Panc1 (cell line): ENCODE data around the gene TSNAXIP1. TPM values are rescaled to one million over a fixed set of nuclear protein-coding genes. Genes with fewer than 3 reads are reported as not detected.
A peak's percentile ranks its signal among the peaks of the same experiment; 100 is the strongest.

ENCODE experiments used
- ATAC-seq: fragments of 200-7000 bp; cut with Tn5 transposase; 2 replicates; pipeline ENCODE4 v1.9.1; 2020; ENCODE audit warnings: mild to moderate bottlenecking, moderate library complexity
- Bru-seq: library from RNA; stranded (reverse); fragments of 400-500 nt; gene quantifications from one replicate; lab custom pipeline; 2021; lab: Mats Ljungman, UMichigan
- BruChase-seq, 2 experiments: library from RNA; stranded (reverse); fragments of 400-500 nt; gene quantifications; one replicate each; lab custom pipeline; 2021; lab: Mats Ljungman, UMichigan
- BruUV-seq: library from RNA; stranded (reverse); fragments of 400-500 nt; replicated peaks from 2 replicates; lab custom pipeline; 2021; lab: Mats Ljungman, UMichigan
- CTCF ChIA-PET: fragments of 300-600 bp; sonication (Branson Sonifier 250); formaldehyde crosslinking; loops from one replicate; lab custom pipeline; 2022; ENCODE audit warnings: antibody characterized with exemption; lab: Charles Lee
- POLR2A ChIA-PET: fragments of 300-600 bp; sonication (Branson Sonifier 250); formaldehyde crosslinking; loops from one replicate; lab custom pipeline; 2022; ENCODE audit warnings: antibody characterized with exemption; lab: Charles Lee
- DNase-seq: peaks from one replicate; pipeline ENCODE4 v3.0.0-alpha.2; 2010; ENCODE audit warnings: low read depth, low spot score
- H3K27ac ChIP-seq: 2 replicates; pipeline ENCODE4 v1.5.1; 2011; ENCODE audit warnings: mild to moderate bottlenecking, low read length, inconsistent platforms
- H3K27me3 ChIP-seq: fragments of 200-500 bp; sonication (Bioruptor generic); 2 replicates; pipeline ENCODE4 v1.6.0; 2014; ENCODE audit warnings: low read length, inconsistent platforms; ENCODE audit not compliant: control insufficient read depth, insufficient read depth
- H3K36me3 ChIP-seq: fragments of 200-500 bp; sonication (Bioruptor generic); 2 replicates; pipeline ENCODE4 v1.5.1; 2014; ENCODE audit warnings: inconsistent platforms, mild to moderate bottlenecking, low read length, moderate library complexity; ENCODE audit not compliant: control insufficient read depth, insufficient read depth
- H3K4me1 ChIP-seq: 2 replicates; pipeline ENCODE4 v1.5.1; 2011; ENCODE audit warnings: inconsistent platforms, mild to moderate bottlenecking, low read length, moderate library complexity; ENCODE audit not compliant: control insufficient read depth, insufficient read depth
- H3K4me3 ChIP-seq, 2 experiments: 2 replicates each; pipeline ENCODE4 v1.5.1; 2011 to 2012; ENCODE audit warnings: low read depth in 2 of 2, low read length in 2 of 2, mild to moderate bottlenecking in 2 of 2, inconsistent platforms in 1 of 2, moderate library complexity in 1 of 2
- H3K9me3 ChIP-seq: fragments of 200-500 bp; sonication (Bioruptor generic); 2 replicates; pipeline ENCODE4 v1.5.1; 2014; ENCODE audit warnings: low read depth, mild to moderate bottlenecking, inconsistent platforms, low read length, moderate library complexity; ENCODE audit not compliant: control insufficient read depth, insufficient read depth
- CTCF ChIP-seq: fragments of 450-650 bp; IDR thresholded peaks from 2 replicates; pipeline ENCODE4 v1.5.1; 2017; ENCODE audit warnings: mild to moderate bottlenecking
- POLR2AphosphoS5 ChIP-seq: IDR thresholded peaks from 2 replicates; pipeline ENCODE4 v1.6.1; 2012; ENCODE audit warnings: mild to moderate bottlenecking, low read depth, low read length, moderate library complexity
- REST ChIP-seq, 2 experiments: IDR thresholded peaks; 2 replicates each; pipeline ENCODE4 v1.6.1; 2011 to 2012; ENCODE audit warnings: low read depth in 2 of 2, control low read depth in 1 of 2, low read length in 1 of 2, mild to moderate bottlenecking in 1 of 2, moderate library complexity in 1 of 2; ENCODE audit not compliant: insufficient read depth in 1 of 2
- SIN3A ChIP-seq: IDR thresholded peaks from 2 replicates; pipeline ENCODE4 v1.6.1; 2012; ENCODE audit warnings: low read depth, mild to moderate bottlenecking, low read length, moderate library complexity, borderline replicate concordance; ENCODE audit not compliant: insufficient read depth
- TCF7L2 ChIP-seq: IDR thresholded peaks from 2 replicates; pipeline ENCODE4 v1.6.1; 2011; ENCODE audit warnings: mild to moderate bottlenecking, low read depth, low read length, inconsistent platforms
- in situ Hi-C: cut with HindIII; loops from 2 replicates; pipeline ENCODE4 v1.10.0; 2016; ENCODE audit warnings: low sequenced_read_pairs, low pct_unique_long_range_greater_than_20kb
- intact Hi-C: fragments of 100-400 bp; cut with micrococcal nuclease; formaldehyde crosslinking; loops from one replicate; pipeline ENCODE4 v1.10.0; 2022; ENCODE audit not compliant: unreplicated experiment
- long read RNA-seq: library from polyadenylated mRNA; unstranded; transcript quantifications from one replicate; pipeline ENCODE4 v2.0.0, GENCODE V29; 2021; ENCODE audit not compliant: unreplicated experiment
- polyA plus RNA-seq: library from polyadenylated mRNA; unstranded; fragments of >200 nt; gene quantifications from one replicate; pipeline ENCODE4 v1.2.1, GENCODE V29; 2012; ENCODE audit warnings: missing spikeins; ENCODE audit not compliant: insufficient read length
- total RNA-seq: library from RNA; stranded (reverse); gene quantifications from one replicate; pipeline ENCODE4 v1.2.1, GENCODE V29; 2021; ENCODE audit not compliant: unreplicated experiment

TSNAXIP1 gene
- total RNA-seq, result 1.6 TPM
- polyA plus RNA-seq, result 2.5 TPM
- Bru-seq, nascent RNA, result percentile 24 among the genes with signal in this experiment
- percentile 14 among the genes with signal in this experiment for BruChase-seq, experiment 1, labeled RNA remaining after a 2-hour chase
- percentile 28 among the genes with signal in this experiment for BruChase-seq, experiment 2, labeled RNA remaining after a 6-hour chase
- long read RNA-seq, partial matches to known transcripts, result 0 of 3 reads
- long read RNA-seq, other reads (novel, unspliced or antisense), result 3 of 3 reads

GRCh38 chr16:67806428-67807147 is at the start of gene TSNAXIP1, which contains the start of gene RANBP10:
TSS of gene TSNAXIP1 (plus strand) at chr16:67806889. CDS start at chr16:67807150, 261 bp downstream.
TSS of gene RANBP10 (minus strand) at chr16:67806560. CDS start at chr16:67806536, 24 bp downstream.
- Histone ChIP-seq H3K27me3 (no peaks in the 10 kb centered on the region), H3K4me1 (peaks cover 9% of the 10 kb centered on the region), H3K27ac (peak within 1 kb of the TSS; percentile 85), H3K36me3 (no peaks in the 10 kb centered on the region; the same call in 1 of the 2 replicates), H3K9me3 (no peaks in the 10 kb centered on the region), H3K4me3 (peak within 1 kb of the TSS; percentile 92 to 96)
- peak; percentile 88; the same call in 1 of the 2 replicates for TF ChIP-seq SIN3A
- TF ChIP-seq REST (IDR thresholded peaks at IDR 0.05; ENCODE audit: insufficient read depth in 1 of 2, low read depth in 2 of 2, low read length in 1 of 2), result 0 out of 4 replicates have a peak, but pooled peaks of 1 of the 2 experiments have one; percentile 34
- TF ChIP-seq CTCF, result no peak
- TF ChIP-seq TCF7L2, result peak; percentile 63; the same call in 1 of the 2 replicates
- TF ChIP-seq POLR2AphosphoS5, result peak; percentile 82
- POLR2A ChIA-PET, result interaction anchor here (0.5 to 0.7 kb wide), 7 partner anchors 30 to 246 kb away, joined by 3 to 13 read pairs (median 3); no protein-coding TSS in a partner anchor
- peak; percentile 98 for ATAC-seq
- BruUV-seq, result no TSS peak
- DNase-seq, result peak; percentile 95
- in situ Hi-C loops, result no loop called here
- CTCF ChIA-PET, result interaction anchor here (0.6 to 1.9 kb wide), 5 partner anchors 9 to 277 kb away, joined by 3 to 9 read pairs (median 3); no protein-coding TSS in a partner anchor
- intact Hi-C loops, result loop anchor here (10.0 kb wide), 1 partner anchor 132 kb away; no protein-coding TSS in a partner anchor

- no peak overlapping the region for H3K27ac ChIP-seq
- TF ChIP-seq POLR2AphosphoS5 (no peak), SIN3A (no peak), TCF7L2 (no peak), REST (IDR thresholded peaks at IDR 0.05; ENCODE audit: insufficient read depth in 1 of 2, low read depth in 2 of 2, low read length in 1 of 2) (no peak), CTCF (no peak)
- ChIA-PET POLR2A (interaction anchor here (0.5 kb wide), 1 partner anchor 10 kb away, joined by 3 read pairs; no protein-coding TSS in a partner anchor), CTCF (no interaction called here)
- ATAC-seq, result no peak
- no peaks in the 10 kb centered on the region for H3K27me3 ChIP-seq
- intact Hi-C loops (no loop called here), in situ Hi-C loops (no loop called here)
- H3K4me3 ChIP-seq, result no peak overlapping the region
- no TSS peak for BruUV-seq
- H3K4me1 ChIP-seq, result no peaks in the 10 kb centered on the region
- no peak for DNase-seq
- no peaks in the 10 kb centered on the region for H3K36me3 ChIP-seq
- no peaks in the 10 kb centered on the region for H3K9me3 ChIP-seq
Observed at GRCh38 chr16:67758006-67758405, 48.7 kb upstream of the TSNAXIP1 start.
